ENCODE measurements around the gene KCNH8. TPM values are rescaled to one million over a fixed set of nuclear protein-coding genes. Genes with fewer than 3 reads are reported as not detected.

KCNH8 gene
- total and polyA plus RNA-seq, 2 of the 4 experiments (the other 2 are of a cell fraction), result not detected

GRCh38 chr3:19399836-19400235 is 251.5 kb downstream of the KCNH8 start:
- no peak overlapping the region for H2BK20ac ChIP-seq (ENCODE audit: low read depth, low read length)
- no peaks in the 10 kb centered on the region for H3K36me3 ChIP-seq (ENCODE audit: control insufficient read depth, insufficient read depth, low read length)
- H3K23ac ChIP-seq (ENCODE audit: low read depth, low read length), result no peak overlapping the region
- H4K20me1 ChIP-seq (ENCODE audit: insufficient read depth, low read length), result no peaks in the 10 kb centered on the region
- H3K4me2 ChIP-seq (ENCODE audit: low read depth, low read length), result no peak overlapping the region
- TF ChIP-seq RCOR1 (IDR thresholded peaks at IDR 0.05; ENCODE audit: insufficient replicate concordance, low read length) (no peak), ELK1 (IDR thresholded peaks at IDR 0.05; ENCODE audit: borderline replicate concordance, low read depth, low read length) (no peak), NFE2L2 (IDR thresholded peaks at IDR 0.05; ENCODE audit: low read depth, low read length) (no peak), CHD1 (IDR thresholded peaks at IDR 0.05; ENCODE audit: low read depth, low read length) (no peak)
- no peak overlapping the region for H2AFZ ChIP-seq (replicated peaks; ENCODE audit: low read length, poor library complexity)
- no peak overlapping the region for H4K8ac ChIP-seq (ENCODE audit: low read depth in 2 of 2, low read length in 2 of 2)
- CTCF ChIA-PET, result interaction anchor here (0.6 kb wide), 1 partner anchor 17 kb away, joined by 5 read pairs; no protein-coding TSS in a partner anchor
- no peak overlapping the region for H3K4ac ChIP-seq (ENCODE audit: low read depth, low read length)
- H2BK5ac ChIP-seq (ENCODE audit: low read depth, low read length, poor library complexity, severe bottlenecking), result no peak overlapping the region
- dilution Hi-C loops (cut with HindIII; ENCODE audit: low sequenced_read_pairs, unreplicated experiment), result no loop called here
- no peak for ATAC-seq (ENCODE audit: low read depth)
- intact Hi-C loops (cut with micrococcal nuclease), result no loop called here
- no peaks in the 10 kb centered on the region for H3K79me1 ChIP-seq (ENCODE audit: low read depth in 1 of 2, low read length in 2 of 2)
- H3K9me3 ChIP-seq (ENCODE audit: control insufficient read depth, insufficient read depth, low read length), result peaks cover 5% of the 10 kb centered on the region
- no TSS peak for BruUV-seq (replicated peaks)
- H3K18ac ChIP-seq (ENCODE audit: low read depth, low read length), result no peak overlapping the region
- no peak overlapping the region for H3K27ac ChIP-seq (ENCODE audit: insufficient read depth, low read length)
- no peak overlapping the region for H2AK5ac ChIP-seq (ENCODE audit: low read depth, low read length)
- H3K56ac ChIP-seq (ENCODE audit: extremely low read depth, insufficient read depth, low read length), result no peak overlapping the region
- no peak overlapping the region for H2AK9ac ChIP-seq (replicated peaks; ENCODE audit: low read depth, low read length, poor library complexity)
- H3K27me3 ChIP-seq (ENCODE audit: control insufficient read depth, insufficient read depth, low read length), result no peaks in the 10 kb centered on the region
- WGBS, 2 experiments (ENCODE audit: extremely low coverage in 2 of 2, insufficient read length in 1 of 2), result no CpG with 5 or more reads among the region's 2 CpGs
- no peak overlapping the region for H3K4me3 ChIP-seq (ENCODE audit: insufficient read depth, low read depth, low read length)
- DNase-seq, result no peak
- no peak overlapping the region for H2BK15ac ChIP-seq (ENCODE audit: low read depth, low read length)
- H2BK120ac ChIP-seq (ENCODE audit: low read depth, low read length), result no peak overlapping the region
- in situ Hi-C loops (cut with MboI; ENCODE audit: low sequenced_read_pairs), result no loop called here
- no peaks in the 10 kb centered on the region for H3K4me1 ChIP-seq (ENCODE audit: control insufficient read depth, insufficient read depth, low read length)
- no peak overlapping the region for H3K14ac ChIP-seq (replicated peaks; ENCODE audit: low read depth, low read length)
- POLR2A ChIA-PET (ENCODE audit: unreplicated experiment), result no interaction called here
- no peak overlapping the region for H3K9ac ChIP-seq (ENCODE audit: low read depth, low read length)
- no peak overlapping the region for H4K91ac ChIP-seq (ENCODE audit: insufficient read depth, low read depth, low read length)
- H3K9me1 ChIP-seq (ENCODE audit: insufficient read depth, low read length), result no peaks in the 10 kb centered on the region
- no peak overlapping the region for H4K5ac ChIP-seq (ENCODE audit: low read depth, low read length)
